Activated effector memory CD4-positive, alpha-beta T cell treated with anti-CD3 and anti-CD28 coated beads, Interleukin-2, amount 50 U/mL, for 16 hours (primary cell): Measurements from ENCODE around the gene NCOA5.
"Not testable (repeated sequence)": the region's sequence is repeated elsewhere in the genome, so short reads cannot be mapped to it uniquely, and the experiment has no call there.

Experiments used
- DNase-seq: peaks from one replicate; pipeline ENCODE4 v3.0.0-alpha.2; 2020

Gene NCOA5

DNA sequence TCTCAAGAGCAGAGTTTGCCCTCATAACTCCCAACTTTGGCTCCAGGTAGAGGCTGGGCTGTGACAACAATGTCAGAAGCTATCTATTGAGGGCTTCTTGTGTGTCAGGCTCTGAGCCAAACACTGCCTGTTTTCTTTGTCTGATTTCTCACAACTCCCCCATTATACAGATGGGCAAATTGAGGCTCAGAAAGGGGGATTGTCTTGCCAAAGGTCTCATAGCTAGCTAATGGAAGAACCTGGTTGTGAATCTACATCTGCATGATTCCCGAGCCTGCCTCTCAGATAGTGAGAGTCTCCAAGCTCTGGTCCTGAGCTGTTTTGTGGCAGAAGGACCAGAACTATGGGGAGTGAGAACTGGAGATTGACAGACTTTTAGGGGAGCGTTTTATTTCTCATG, 29.8 kb upstream of the NCOA5 start:
- DNase-seq = no peak

GRCh38 chr20:46119028-46119546, 29.3 kb upstream of the NCOA5 start:
- no peak for DNase-seq

DNA sequence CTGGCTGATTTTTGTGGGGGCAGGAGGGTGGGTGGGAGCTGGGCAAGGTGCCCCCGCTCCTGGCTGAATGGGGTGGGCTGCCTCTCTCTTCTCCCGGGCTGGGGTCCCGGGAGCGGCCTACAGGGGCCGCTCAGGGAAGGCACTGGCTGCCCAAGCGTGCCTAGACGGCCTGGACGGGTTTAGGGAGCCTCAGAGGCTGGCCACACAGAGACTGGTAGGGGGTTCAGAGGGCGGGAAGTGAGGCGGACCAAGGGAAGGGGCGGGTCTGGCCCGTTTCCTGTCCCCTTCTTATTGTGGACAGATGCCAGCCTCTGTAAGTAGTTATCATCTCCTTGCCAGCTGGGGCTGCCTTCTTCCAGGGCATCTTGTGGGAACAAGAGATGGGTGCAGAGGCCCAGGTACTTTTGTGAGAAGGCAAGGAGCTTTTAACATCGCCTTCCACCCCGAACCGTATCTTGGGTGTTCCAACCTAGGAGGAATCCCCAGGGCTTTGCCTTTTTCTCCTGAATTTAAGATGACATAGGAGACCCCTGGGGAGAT, 28.8 kb upstream of the NCOA5 start:
- DNase-seq = no peak

GRCh38 chr20:46117704-46118467, 28.1 kb upstream of the NCOA5 start, which contains the start of gene CD40:
TSS of gene CD40 (plus strand) at chr20:46118314. CDS start at chr20:46118344, 30 bp downstream.
- peak; percentile 89 for DNase-seq

DNA sequence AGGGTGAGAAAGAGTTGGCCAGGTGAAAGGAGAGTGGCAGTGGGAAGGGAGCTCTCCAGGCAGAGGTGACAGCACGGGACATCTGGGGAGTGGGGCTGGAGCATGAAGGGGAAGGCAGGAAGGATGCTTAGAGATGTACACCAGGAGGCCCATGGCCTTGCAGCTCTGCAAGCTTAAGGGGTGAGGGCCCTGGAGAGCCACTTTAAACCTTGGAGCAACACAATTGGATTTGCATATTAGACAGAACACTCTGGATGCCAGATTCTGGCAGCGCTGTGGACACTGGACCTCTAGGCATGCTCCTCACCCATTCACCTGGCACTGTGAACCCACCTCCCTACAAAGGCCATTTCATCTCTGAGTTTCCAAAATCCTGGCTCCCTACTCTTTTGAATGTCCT, 24.7 kb upstream of the NCOA5 start:
- DNase-seq = no peak

DNA sequence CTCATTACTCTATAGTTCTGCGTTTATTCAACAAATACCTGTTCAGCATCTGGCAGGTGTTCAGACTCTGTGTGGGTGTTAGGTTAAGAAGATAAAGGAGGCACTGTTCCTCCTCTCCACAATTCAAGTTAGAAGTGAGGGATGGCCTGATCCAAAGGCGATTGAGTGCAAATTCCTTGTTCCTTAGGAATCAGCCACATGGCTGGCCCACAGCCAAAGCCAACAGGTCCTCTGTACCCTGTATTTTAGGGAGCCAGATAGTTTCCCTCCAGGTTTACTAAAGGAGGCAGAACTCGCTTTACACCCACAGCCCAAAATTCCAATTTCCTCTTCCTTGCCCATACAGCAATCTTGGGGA, 23.3 kb upstream of the NCOA5 start:
- no peak for DNase-seq

- DNase-seq = no peak
Measured at GRCh38 chr20:46112430-46113112, 22.8 kb upstream of the NCOA5 start.

- no peak for DNase-seq
Measured at GRCh38 chr20:46111836-46112212, 22.1 kb upstream of the NCOA5 start.

DNA sequence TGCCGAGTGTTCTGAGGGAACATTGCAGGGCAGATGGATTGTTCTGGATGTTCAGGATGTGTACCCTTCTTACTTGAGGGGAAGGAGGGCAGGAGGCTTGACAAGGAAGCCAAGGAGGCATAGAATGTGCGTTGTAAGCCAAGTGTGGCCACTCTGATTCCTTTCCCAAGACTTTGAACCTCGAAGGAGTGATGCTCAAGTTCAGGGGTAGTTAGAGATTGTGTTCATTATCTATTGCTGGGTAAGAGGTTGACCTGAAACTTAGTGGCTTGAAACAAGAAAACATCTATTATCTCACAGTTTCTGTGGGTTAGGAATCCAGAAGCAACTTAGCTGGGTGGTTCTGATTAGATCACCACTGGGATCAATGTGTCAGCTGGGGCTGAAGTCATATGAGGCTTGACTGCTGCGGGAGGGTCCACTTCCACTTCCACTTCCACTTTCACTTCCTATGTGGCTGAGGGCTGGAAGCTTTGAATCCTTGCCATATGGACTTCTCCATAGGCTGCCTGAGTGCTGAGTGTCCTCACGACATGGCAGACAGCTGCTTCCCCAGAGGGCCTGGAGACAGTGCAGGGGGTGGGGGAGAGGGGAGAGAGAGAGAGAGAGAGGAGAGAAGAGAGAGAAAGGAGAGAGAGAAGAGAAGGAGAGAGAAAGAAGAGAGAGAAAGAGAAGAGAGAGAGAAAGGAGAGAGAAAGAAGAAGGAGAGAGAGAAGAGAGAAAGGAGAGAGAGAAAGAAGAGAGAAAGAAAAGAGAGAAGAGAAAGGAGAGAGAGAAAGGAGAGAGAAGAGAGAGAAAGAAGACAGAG, 21.5 kb upstream of the NCOA5 start:
- DNase-seq = no peak

GRCh38 chr20:46108976-46109375, 19.2 kb upstream of the NCOA5 start:
- DNase-seq = no peak

DNA sequence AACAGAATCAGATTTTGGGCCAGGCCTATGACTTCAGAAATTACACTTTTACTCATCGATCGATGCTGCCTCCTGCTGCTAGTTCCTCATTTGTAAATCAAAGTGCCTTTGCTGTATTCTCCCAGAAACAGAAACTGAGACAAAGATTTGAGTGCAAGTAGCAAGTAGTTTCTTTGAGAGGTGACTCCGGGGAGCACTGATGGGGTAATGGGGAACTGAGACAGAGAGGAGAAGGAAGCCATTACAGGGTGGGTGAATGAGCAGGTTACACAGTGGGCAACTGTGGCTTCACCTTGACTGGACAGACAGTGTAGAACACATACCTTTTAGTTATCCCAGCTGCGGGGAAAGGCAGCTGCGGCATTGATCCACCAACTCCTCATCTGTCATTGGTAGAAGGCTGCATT, 18.7 kb upstream of the NCOA5 start:
- no peak for DNase-seq

- DNase-seq = no peak
Measured at GRCh38 chr20:46107061-46107460, 17.3 kb upstream of the NCOA5 start.

- no peak for DNase-seq
Measured at GRCh38 chr20:46104262-46104661, 14.5 kb upstream of the NCOA5 start.

DNA sequence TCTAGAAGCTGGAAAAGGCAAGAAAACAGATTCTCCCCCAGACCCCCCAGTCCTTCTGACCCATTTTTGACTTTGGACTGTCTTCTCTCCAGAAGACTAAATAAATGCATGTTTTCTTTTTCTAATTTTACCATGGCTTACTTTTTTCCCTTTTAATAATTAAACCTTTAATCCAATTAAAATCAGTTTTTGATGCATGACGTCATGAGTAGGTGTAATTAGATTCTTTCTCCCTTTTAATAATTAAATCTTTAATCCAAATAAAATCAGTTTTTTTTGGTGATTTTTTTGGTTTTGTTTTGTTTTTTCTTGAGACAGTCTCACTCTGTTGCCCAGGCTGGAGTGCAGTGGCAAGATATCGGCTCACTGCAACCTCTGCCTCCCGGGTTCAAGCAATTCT, 13.2 kb upstream of the NCOA5 start:
- DNase-seq = no peak

DNA sequence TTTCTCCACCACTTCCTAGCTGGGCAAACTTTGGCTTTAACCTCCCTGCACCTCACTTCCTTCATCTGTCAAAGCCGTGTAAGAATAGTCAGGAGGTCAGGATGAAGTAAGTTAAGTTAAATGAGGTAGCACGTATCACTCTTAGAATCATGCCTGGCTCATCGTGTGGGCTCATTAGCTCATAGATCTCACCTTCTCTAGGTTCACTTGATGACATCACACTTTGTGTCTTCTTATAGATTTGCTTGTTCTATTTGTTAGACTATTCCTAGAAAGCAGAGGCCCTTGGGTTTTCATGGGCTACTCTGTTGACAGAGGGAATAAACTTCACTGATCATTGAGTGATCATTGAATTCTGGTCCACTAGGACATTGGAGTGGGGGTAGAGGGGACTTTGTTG, 12.2 kb upstream of the NCOA5 start:
- no peak for DNase-seq

DNA sequence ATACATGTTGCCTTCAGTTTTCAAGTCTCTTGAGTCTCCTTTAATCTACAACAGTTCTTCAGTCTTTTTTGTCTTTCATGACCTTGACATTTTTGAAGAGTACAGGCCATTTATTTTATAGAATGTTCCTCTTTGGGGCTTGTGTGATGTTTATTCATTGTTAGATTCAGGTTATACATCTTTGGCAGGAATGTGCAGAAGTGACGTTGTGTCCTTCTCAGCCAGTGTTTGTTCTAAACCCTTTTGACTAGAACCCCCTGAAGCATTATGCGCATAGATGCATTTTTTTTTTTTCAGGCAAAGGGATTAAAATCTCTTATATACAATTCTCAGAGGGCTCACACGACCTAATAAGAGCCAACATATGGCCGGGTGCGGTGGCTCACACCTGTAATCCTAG, 11.2 kb upstream of the NCOA5 start:
- no peak for DNase-seq

GRCh38 chr20:46100444-46100843, 10.7 kb upstream of the NCOA5 start:
- DNase-seq = not testable (repeated sequence)

DNA sequence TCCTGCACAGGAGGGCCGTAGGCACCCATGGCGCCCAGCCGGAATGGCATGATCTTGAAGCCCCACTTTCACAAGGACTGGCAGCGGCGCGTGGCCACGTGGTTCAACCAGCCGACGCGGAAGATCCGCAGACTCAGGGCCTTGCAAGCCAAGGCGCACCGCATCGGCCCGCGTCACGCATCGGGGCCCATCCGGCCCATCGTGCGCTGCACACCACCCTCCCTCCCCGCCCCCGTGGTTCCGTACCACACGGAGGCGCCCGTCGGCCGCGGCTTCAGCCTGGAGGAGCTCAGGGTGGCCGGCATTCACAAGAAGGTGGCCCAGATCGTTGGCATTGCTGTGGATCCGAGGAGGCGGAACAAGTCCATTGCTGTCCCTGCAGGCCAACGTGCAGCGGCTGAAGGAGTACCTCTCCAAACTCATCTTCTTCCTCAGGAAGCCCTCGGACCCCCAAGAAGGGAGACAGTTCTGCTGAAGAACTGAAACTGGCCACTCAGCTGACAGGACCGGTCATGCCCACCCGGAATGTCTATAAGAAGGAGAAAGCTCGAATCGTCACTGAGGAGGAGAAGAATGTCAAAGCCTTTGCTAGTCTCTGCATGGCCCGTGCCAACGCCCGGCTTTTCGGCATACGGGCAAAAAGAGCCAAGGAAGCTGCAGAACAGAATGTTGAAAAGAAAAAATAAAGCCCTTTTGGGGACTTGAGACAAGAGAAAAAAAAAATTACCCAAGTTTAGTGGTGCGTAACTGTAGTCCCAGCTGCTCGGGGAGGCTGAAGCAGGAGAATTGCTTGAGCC, 9.9 kb upstream of the NCOA5 start:
- DNase-seq = no peak

- DNase-seq = no peak
Measured at GRCh38 chr20:46093531-46093930, 3.8 kb upstream of the NCOA5 start.

- not testable (repeated sequence) for DNase-seq
Measured at GRCh38 chr20:46091622-46092535, 2.1 kb upstream of the NCOA5 start.

DNA sequence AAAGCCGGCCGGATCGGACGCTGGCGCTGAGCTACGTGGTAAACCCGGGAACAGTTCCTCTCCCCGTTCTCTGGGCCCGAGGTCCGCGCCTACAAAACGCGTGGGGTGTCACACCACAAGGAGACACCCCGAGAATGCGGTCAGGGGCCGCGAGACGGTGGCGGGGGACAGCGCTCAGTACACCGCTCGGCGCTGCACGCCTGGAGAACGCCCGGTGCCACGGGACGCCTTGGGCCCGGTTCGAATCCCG, 670 bp downstream of the NCOA5 start:
- no peak for DNase-seq
